Suppressor macrophage (primary cell): ENCODE results near the gene ZNF75A.

ENCODE experiments used
- DNase-seq, 4 experiments: peaks; one replicate each; pipeline ENCODE4 v3.0.0-alpha.2; 2020 to 2022

The ZNF75A gene

DNA sequence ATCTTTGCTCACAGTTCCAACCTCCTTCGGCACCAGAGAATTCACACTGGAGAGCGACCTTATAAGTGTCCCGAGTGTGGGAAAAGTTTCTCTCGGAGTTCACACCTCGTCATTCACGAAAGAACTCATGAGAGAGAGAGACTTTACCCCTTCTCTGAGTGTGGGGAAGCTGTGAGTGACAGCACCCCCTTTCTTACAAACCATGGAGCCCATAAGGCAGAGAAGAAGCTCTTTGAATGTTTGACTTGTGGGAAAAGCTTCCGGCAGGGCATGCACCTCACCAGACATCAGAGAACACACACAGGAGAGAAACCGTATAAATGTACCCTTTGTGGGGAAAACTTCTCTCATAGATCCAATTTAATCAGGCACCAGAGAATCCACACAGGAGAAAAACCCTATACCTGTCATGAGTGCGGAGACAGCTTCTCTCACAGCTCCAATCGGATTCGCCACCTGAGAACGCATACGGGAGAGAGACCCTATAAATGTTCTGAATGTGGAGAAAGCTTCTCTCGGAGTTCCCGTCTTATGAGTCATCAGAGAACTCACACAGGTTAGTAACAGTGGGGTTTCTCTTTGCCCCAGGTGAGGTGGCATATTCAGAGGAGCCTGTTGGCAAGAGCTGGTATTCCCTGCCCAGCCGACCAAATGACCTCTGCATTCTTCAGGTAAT is 15.2 kb upstream of the ZNF75A start:
- DNase-seq: no peak

DNA sequence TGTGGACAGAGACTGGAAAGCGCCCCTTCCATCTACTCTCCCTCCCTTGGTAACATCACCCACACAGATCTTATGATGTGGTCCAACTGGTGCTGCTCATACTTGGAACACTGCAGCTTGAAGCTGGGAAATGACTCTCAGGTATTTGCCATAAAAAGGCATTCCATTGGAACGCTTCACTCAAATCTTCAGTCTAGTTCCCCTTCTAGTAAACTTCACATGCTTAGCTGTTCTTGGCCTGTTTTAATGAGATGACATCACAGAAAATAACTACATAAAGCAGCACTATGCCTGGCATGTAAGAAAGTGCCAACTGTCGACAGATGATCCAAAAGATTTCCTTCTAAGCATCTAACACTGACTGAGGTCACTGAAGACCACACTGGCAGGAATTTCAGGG is 12.7 kb upstream of the ZNF75A start:
- DNase-seq: no peak

DNA sequence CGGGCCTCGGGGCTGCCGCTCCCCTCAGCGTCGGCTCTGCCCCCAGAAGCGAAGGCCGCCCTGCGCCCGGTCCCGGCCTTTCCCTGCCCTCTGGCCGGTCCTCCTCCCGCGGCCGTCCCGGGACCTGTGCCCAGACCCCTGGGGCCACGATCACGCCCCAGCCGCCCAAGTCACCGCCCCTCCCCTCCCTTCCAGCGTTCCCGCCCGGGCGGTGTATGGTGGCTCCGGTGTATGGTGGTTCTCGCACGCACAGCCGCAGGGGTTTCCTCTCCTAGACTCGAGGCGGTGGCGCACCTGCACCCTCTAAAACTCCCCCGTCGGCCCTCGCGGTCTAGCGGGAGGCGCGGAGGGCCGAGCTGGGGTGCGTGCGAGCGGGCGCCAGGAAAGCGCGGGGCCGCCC is 10.1 kb upstream of the ZNF75A start:
- no peak for DNase-seq

DNA sequence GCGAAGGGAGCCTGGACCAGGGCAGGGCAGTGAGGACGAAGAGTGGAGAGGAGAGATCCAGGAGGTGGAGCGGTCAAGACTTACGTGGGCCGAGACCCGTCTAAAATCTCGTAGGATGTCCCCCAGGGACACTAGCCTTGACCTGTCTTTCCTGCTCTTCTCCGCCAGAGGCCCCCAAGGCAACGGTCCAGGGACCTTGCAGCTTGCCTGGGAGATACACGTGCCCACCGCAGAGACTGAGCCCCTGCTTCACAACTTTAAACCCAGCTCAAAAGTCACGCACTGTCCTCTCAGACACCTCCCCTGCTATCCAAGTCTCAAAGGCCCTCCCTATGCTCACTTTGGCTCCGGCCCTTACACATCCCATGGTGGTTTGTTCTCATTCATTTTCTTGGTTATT is 9.5 kb upstream of the ZNF75A start:
- DNase-seq: no peak

DNA sequence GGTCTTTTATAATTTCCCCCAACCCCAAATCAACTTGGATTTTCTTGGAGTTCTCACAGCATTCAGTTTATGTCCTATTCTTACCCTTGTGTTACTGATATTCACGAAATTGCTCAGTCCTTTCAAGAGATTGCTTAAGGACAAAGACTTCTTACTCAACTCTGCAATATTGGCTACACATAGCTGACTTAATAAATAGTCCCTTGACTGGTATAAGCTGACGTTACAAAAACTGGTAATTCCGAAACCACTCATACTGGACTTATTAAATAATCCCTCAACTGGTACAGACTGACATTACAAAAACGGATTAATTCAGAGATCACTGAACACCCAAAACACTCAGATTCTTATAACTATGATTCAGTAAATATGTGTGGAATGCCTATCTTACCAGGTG is 927 bp upstream of the ZNF75A start:
- DNase-seq: no peak

DNA sequence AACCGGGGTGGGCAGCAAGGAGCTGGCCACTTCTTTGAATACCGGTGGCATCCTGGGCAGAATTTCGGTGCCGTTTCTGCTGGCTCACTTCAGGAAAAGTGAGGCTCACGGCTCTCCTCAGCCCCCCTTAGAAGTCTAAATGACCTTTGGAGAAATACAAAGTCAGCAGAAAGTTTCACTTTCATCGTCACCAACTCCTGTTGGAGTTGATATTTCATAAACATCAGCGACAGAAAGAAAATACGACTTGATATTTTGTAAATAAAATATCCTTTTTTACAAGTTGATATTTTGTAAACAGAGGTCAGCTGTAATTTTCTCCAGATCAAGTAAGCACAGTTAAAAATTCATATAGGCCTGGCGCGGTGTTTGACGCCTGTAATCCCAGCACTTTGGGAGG is 781 bp downstream of the ZNF75A start:
- DNase-seq: no peak

GRCh38 chr16:3311496-3311895 is 6.2 kb downstream of the ZNF75A start:
- DNase-seq: no peak

DNA sequence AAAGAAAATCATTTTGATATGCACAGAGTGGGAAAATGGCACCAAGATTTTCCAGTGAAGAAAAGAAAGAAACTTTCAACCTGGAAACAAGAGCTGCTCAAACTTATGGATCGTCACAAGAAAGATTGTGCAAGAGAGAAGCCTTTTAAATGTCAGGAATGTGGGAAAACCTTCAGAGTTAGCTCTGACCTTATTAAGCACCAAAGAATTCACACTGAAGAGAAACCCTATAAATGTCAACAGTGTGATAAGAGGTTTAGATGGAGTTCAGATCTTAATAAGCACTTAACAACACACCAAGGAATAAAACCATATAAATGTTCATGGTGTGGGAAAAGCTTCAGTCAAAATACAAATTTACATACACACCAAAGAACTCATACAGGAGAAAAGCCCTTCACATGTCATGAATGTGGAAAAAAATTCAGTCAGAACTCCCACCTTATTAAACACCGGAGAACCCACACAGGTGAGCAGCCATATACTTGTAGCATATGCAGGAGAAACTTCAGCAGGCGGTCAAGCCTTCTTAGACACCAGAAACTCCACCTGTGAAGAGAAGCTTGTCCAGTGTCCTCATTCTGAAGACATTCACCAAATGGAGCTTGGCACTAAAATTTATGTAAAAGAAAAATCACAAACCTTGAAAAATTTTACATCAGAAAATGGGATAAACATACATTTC is 12.2 kb downstream of the ZNF75A start:
- peak in 2 of 4 experiments; percentile 9 to 24 for DNase-seq

DNA sequence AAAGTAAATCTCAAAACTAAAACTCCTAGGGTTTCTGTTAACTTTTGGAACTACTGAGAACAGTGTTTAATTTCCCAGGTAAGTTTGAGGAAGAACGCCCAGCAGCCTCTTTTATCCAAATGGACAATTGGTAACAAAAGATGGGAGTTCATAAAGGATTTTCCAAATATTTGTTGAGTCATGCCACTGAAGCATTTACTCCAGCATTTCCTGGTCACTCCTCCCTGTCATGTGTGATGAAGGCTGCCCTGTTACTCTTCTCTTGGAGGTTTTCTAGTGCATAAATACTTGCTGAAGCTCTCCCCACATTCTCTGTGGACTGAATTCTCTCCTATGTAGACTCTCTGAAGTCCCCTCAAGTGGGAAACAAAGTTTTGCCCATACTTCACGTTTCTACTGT is 16.5 kb downstream of the ZNF75A start:
- DNase-seq: no peak

GRCh38 chr16:3327514-3327913 is 22.2 kb downstream of the ZNF75A start:
- no peak for DNase-seq

DNA sequence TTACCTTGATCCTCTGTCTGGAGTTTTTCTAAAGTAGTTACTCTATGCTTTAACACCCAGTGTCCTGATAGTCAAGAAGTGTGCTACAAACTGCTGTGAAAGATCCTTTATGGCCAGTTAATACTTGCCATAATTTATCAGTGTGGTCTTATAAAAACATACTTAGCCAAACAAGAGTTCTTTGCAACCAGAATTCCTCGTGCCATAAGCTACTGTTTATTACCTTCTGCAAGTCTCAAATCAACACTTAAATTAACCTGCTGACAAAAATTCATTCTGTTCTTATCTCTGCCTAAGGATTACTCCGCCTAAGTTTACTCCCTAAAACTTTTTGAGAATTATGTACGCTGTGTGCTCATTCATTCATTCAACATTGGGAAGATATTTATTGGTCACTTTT is 22.8 kb downstream of the ZNF75A start:
- DNase-seq: no peak

DNA sequence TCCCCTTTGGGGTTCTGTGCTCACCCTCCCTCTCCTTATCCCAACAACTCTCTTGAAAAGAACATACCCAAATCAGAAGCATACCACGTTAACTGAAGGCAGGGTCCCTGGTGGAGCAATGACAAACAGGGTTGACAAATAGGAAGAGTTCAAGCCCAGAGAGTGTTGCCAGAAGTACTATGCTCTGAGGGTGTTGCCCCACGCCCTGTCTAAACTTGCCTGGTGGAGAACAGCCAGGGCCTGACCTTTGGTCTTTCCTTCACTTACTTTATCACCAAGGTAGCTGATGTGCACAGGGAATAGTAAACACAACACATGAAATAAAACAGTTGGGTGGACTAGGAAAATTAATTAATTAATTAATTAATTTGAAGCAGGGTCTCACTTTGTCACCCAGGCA is 23.3 kb downstream of the ZNF75A start:
- no peak for DNase-seq

DNA sequence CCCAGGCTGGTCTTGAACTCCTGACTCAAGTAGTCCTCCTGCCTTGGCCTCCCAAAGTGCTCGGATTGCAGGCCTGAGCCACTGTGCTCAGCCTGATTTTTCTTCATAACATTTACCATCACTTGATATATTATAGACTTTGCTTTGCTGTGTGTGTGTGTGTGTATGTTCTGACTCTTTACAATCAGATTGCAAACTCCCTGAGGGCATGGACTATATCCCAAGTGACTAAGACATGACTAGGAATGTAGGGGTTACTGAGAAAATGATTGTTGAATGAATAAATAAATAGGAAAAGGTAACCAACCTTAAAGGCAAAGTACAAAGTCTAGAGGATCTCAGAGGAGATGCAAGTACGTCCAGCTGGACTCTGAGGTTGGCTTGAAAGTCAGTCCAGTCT is 40.7 kb downstream of the ZNF75A start:
- no peak for DNase-seq

DNA sequence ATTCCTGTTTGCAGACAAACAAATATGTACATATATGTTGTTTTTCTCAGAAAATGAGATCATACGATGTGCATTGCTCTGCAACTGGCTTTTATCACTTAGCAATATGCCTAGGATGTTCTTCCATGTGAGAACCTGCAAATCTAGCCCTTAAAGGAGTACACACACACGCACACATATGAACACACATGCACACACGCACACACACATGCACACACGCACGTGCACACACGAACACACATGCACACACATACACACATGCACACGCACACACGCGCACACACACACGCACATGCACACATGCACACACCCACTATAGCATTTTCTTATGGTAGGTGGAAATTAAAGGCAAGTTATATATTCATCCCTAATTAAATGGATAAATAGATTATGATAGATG is 42.3 kb downstream of the ZNF75A start:
- no peak for DNase-seq

- DNase-seq: no peak
Observed at GRCh38 chr16:3348547-3349167, 43.4 kb downstream of the ZNF75A start.

- no peak for DNase-seq
Observed at GRCh38 chr16:3349175-3349574, 43.9 kb downstream of the ZNF75A start.

DNA sequence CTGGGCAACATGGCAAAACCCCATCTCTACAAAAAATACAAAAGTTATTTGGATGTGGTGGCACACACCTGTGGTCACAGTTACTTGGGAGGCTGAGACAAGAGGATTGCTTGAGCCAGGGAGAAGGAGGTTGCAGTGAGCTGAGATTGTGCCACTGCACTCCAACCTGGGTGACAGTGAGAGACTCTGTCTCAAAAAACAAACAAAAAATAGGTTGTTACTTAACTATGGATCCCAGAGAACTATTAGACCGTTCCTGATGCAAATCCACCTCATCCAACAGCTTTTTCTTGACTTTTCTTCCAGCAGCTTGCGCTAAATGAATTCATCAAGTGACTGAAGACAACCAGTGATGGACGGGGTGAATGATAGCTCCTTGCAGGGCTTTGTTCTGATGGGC is 50.3 kb downstream of the ZNF75A start, which contains the start of gene OR2C1:
Gene OR2C1 (plus strand): TSS at position 301 of the 400 bp plus-strand sequence. CDS start 52 bp downstream, at position 353.
- no peak for DNase-seq

- DNase-seq: no peak
Observed at GRCh38 chr16:3356118-3356517, 50.8 kb downstream of the ZNF75A start.

DNA sequence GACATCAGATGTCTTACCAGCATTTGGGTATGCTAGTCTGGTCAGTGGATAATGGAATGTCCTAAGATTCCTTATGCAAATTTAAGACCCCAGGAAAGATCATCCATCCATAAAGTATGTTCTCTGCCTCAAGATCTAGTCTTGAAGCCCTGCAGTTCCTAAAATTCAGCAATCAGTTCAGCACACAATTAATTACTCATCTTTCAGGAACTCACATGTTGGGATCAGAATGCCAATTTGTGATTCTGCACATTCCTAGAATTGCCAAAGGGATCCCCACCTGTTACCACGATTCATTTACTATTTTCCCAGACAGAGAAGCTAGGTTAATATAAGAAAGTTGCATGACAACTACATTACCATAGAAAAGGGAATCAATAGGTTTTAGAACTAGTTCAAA is 53.6 kb downstream of the ZNF75A start:
- DNase-seq: no peak

DNA sequence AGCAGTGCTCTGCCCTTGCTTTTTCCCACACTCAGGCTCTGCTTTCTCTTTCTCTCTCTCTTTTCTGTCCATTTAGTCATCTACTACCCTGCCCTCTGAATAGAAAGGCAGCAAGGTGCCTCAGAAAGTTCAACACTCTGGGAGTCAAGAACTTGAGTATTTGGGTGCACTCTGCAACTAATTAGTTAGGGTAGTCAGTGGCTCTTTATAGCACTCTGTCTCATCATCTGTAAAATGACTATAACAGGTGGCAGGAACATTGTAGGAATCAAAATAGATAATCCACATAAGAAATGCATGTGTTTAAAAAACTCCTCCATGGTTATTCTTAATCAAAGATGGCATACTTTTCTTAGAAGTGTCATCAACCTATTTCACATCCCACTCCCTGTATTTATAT is 57.6 kb downstream of the ZNF75A start:
- DNase-seq: no peak

DNA sequence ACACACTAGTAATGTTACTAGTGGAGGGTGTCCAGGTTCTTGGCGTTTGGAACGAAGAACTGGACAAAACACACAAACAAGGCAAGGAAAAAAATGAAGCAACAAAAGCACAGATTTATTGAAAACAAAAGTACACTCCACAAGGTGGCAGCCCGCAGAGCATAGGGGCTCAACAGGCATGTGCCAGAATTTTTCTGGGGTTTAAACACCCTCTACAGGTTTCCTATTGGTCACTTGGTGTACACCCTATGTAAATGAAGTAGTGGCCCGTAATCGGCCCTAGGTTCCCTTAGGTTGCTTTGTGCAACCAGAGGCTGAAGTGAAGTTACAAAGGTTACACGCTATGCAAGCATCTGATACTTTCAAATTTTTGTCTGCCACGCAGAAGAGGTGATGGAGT is 58.5 kb downstream of the ZNF75A start:
- DNase-seq: no peak

DNA sequence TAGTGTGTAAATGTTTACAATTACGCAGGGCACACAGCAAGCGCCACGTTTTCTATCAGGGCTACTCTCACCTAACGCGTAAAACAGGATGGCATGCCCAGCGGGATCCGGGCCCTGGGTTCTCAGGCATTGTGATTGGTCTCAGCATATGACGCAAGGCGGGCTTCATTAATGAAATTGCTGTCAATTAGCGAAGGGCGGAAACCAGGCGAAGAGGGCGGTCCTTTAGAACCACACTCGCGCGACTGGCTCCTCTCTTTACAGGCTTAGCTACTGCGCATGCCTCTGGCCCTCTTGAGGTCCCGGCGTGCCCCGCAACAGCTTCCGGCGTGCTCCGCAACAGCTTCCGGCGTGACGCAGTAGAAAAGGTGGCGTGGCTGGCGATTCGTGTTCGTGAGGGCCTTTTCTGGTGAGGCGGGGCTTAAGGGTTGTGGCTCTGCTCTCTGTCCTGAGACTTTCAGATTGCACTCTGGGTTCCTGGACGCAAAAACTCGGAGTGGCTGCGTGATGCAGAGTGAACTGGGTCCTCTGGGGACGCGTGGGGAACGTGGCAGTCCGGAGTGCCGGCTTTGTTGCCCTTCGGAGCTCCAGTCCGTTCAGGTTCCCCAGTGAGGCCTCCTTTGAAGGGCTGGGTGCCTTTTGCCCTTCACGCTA is 59.6 kb downstream of the ZNF75A start:
- DNase-seq: peak; percentile 77 to 86 (median 82)
